G401.6 (cell line): ENCODE data around the gene CCNH.

Source experiments
- FAIRE-seq: peaks from 2 replicates; lab custom pipeline; 2012; peaks lifted over from hg19 to GRCh38; lab: Jason Lieb, UNC

The CCNH gene

GRCh38 chr5:87412630-87413342 lies at the start of gene CCNH:
Gene CCNH, minus strand, starts transcription at chr5:87412930. Its CDS starts 136 bp downstream, at chr5:87412794.
- FAIRE-seq: peak; percentile 98

- no peak for FAIRE-seq
Measured at GRCh38 chr5:87457706-87458105, 45.0 kb upstream of the CCNH start.

- FAIRE-seq: no peak
Measured at GRCh38 chr5:87453801-87454200, 41.1 kb upstream of the CCNH start.

GRCh38 chr5:87452837-87453236 lies 40.1 kb upstream of the CCNH start:
- FAIRE-seq: no peak

- no peak for FAIRE-seq
Measured at GRCh38 chr5:87442419-87442818, 29.7 kb upstream of the CCNH start.

GRCh38 chr5:87438231-87438630 lies 25.5 kb upstream of the CCNH start:
- no peak for FAIRE-seq

- FAIRE-seq: peak; percentile 72
Measured at GRCh38 chr5:87437724-87438123, 25.0 kb upstream of the CCNH start.

GRCh38 chr5:87435144-87435694 lies 22.5 kb upstream of the CCNH start:
- no peak for FAIRE-seq

GRCh38 chr5:87434461-87434860 lies 21.7 kb upstream of the CCNH start:
- FAIRE-seq: no peak

- FAIRE-seq: no peak
Measured at GRCh38 chr5:87433945-87434344, 21.2 kb upstream of the CCNH start.

- no peak for FAIRE-seq
Measured at GRCh38 chr5:87432460-87432859, 19.7 kb upstream of the CCNH start.

- FAIRE-seq: no peak
Measured at GRCh38 chr5:87430863-87431457, 18.2 kb upstream of the CCNH start.

- FAIRE-seq: no peak
Measured at GRCh38 chr5:87423755-87424154, 11.0 kb upstream of the CCNH start.

- no peak for FAIRE-seq
Measured at GRCh38 chr5:87421307-87421706, 8.6 kb upstream of the CCNH start.

GRCh38 chr5:87418506-87418905 lies 5.8 kb upstream of the CCNH start:
- FAIRE-seq: no peak

- no peak for FAIRE-seq
Measured at GRCh38 chr5:87413343-87413645, 564 bp upstream of the CCNH start.

- no peak for FAIRE-seq
Measured at GRCh38 chr5:87411973-87412629, 629 bp downstream of the CCNH start.

- FAIRE-seq: no peak
Measured at GRCh38 chr5:87411586-87411972, 1.2 kb downstream of the CCNH start.

GRCh38 chr5:87410931-87411330 lies 1.8 kb downstream of the CCNH start:
- FAIRE-seq: no peak

- FAIRE-seq: no peak
Measured at GRCh38 chr5:87408204-87408603, 4.5 kb downstream of the CCNH start.

GRCh38 chr5:87405472-87406155 lies 7.1 kb downstream of the CCNH start:
- no peak for FAIRE-seq

- FAIRE-seq: no peak
Measured at GRCh38 chr5:87404359-87404758, 8.4 kb downstream of the CCNH start.

- FAIRE-seq: no peak
Measured at GRCh38 chr5:87403899-87404298, 8.8 kb downstream of the CCNH start.
